PC-3 (cell line): Measurements from ENCODE around the gene ARHGEF25. TPM values are rescaled to one million over a fixed set of nuclear protein-coding genes. Genes with fewer than 3 reads are reported as not detected.
"Not testable (repeated sequence)": the region's sequence is repeated elsewhere in the genome, so short reads cannot be mapped to it uniquely, and the experiment has no call there.

Experiments
- ATAC-seq: fragments of 200-7000 bp; cut with Tn5 transposase; 2 replicates; pipeline ENCODE4 v1.9.1; 2020; ENCODE audit warnings: mild to moderate bottlenecking, moderate library complexity
- BruUV-seq: library from RNA; stranded (reverse); fragments of 400-500 nt; replicated peaks from 2 replicates; lab custom pipeline; 2021; lab: Mats Ljungman, UMichigan
- CTCF ChIA-PET: fragments of 300-600 bp; sonication (Branson Sonifier 250); formaldehyde crosslinking; loops from one replicate; lab custom pipeline; 2022; ENCODE audit warnings: antibody characterized with exemption; lab: Charles Lee
- POLR2A ChIA-PET: fragments of 300-600 bp; sonication (Branson Sonifier 250); formaldehyde crosslinking; loops from one replicate; lab custom pipeline; 2022; ENCODE audit warnings: antibody characterized with exemption; ENCODE audit not compliant: unreplicated experiment; lab: Charles Lee
- DNase-seq: peaks from one replicate; pipeline ENCODE4 v3.0.0-alpha.2; 2015
- H2AFZ ChIP-seq: fragments of 300-600 bp; sonication (generic); 2 replicates; pipeline ENCODE4 v1.6.0; 2016; ENCODE audit warnings: antibody characterized with exemption, low read length
- H3F3A ChIP-seq: fragments of 300-600 bp; sonication (generic); one replicate; pipeline ENCODE4 v1.6.0; 2017; ENCODE audit warnings: antibody characterized with exemption, low read length, control low read depth, mild to moderate bottlenecking; ENCODE audit not compliant: unreplicated experiment
- H3K27ac ChIP-seq: fragments of 300-600 bp; sonication (generic); 2 replicates; pipeline ENCODE4 v1.5.1; 2016; ENCODE audit warnings: mild to moderate bottlenecking, low read length
- H3K27me3 ChIP-seq: fragments of 300-600 bp; sonication (generic); 2 replicates; pipeline ENCODE4 v1.6.1; 2016; ENCODE audit warnings: low read length, mixed read lengths
- H3K36me3 ChIP-seq: fragments of 300-600 bp; sonication (generic); 2 replicates; pipeline ENCODE4 v1.6.1; 2016; ENCODE audit warnings: low read depth, mixed run types, low read length, mixed read lengths
- H3K4me1 ChIP-seq: fragments of 300-600 bp; sonication (generic); 2 replicates; pipeline ENCODE4 v1.5.1; 2016; ENCODE audit warnings: low read length; ENCODE audit not compliant: insufficient read depth
- H3K4me2 ChIP-seq: fragments of 300-600 bp; sonication (generic); 2 replicates; pipeline ENCODE4 v1.6.0; 2016; ENCODE audit warnings: low read length
- H3K4me3 ChIP-seq: fragments of 300-600 bp; sonication (generic); 2 replicates; pipeline ENCODE4 v1.5.1; 2016; ENCODE audit warnings: mild to moderate bottlenecking, low read length, mixed read lengths
- H3K79me2 ChIP-seq: fragments of 300-600 bp; sonication (generic); 2 replicates; pipeline ENCODE4 v1.6.1; 2017; ENCODE audit warnings: low read length, mixed read lengths
- H3K9ac ChIP-seq: fragments of 300-600 bp; sonication (generic); 2 replicates; pipeline ENCODE4 v1.6.0; 2016; ENCODE audit warnings: mild to moderate bottlenecking, low read length
- H3K9me2 ChIP-seq: fragments of 300-600 bp; sonication (generic); replicated peaks from 2 replicates; pipeline ENCODE4 v1.6.1; 2016; ENCODE audit warnings: mixed run types, low read length, mixed read lengths
- H3K9me3 ChIP-seq: fragments of 300-600 bp; sonication (generic); 2 replicates; pipeline ENCODE4 v1.6.1; 2016; ENCODE audit warnings: low read length, mixed read lengths
- H4K20me1 ChIP-seq: fragments of 300-600 bp; sonication (generic); 2 replicates; pipeline ENCODE4 v1.6.1; 2016; ENCODE audit warnings: low read length, mixed read lengths
- CTCF ChIP-seq: fragments of 300-600 bp; sonication (generic); conservative IDR thresholded peaks from 2 replicates; pipeline ENCODE4 v1.5.1; 2017; ENCODE audit warnings: antibody characterized with exemption, low read depth, mild to moderate bottlenecking, low read length
- EZH2 ChIP-seq: fragments of 300-600 bp; sonication (generic); IDR thresholded peaks from one replicate; pipeline ENCODE4 v1.6.1; 2017; ENCODE audit warnings: antibody characterized with exemption, mild to moderate bottlenecking, low read length; ENCODE audit not compliant: unreplicated experiment
- EZH2phosphoT487 ChIP-seq: fragments of 300-600 bp; sonication (generic); IDR thresholded peaks from 2 replicates; pipeline ENCODE4 v1.6.1; 2018; ENCODE audit warnings: mild to moderate bottlenecking, antibody characterized with exemption, low read length, borderline replicate concordance
- intact Hi-C: fragments of 100-400 bp; cut with micrococcal nuclease; formaldehyde crosslinking; loops from 2 replicates; pipeline ENCODE4 v1.9.0; 2023
- total RNA-seq: library from RNA; depleted of rRNA; stranded (reverse); fragments of >200 nt; gene quantifications from 2 replicates; pipeline ENCODE4 v1.2.3, GENCODE V29; 2014

ARHGEF25 gene
- total RNA-seq, 1 experiment from 2014 or later = 10.0 TPM

GRCh38 chr12:57646659-57647049, 35.4 kb downstream of the ARHGEF25 start:
- H3K27me3 ChIP-seq, H3K4me1 ChIP-seq, H3K9me3 ChIP-seq, ATAC-seq, POLR2A ChIA-PET, H3K79me2 ChIP-seq, intact Hi-C loops, DNase-seq, H3F3A ChIP-seq, H2AFZ ChIP-seq, H3K4me3 ChIP-seq, BruUV-seq, CTCF ChIA-PET, H3K27ac ChIP-seq, H3K36me3 ChIP-seq, H4K20me1 ChIP-seq, H3K9ac ChIP-seq, H3K4me2 ChIP-seq, H3K9me2 ChIP-seq: not testable (repeated sequence)

GRCh38 chr12:57654042-57654441, 42.8 kb downstream of the ARHGEF25 start:
- H3K27me3 ChIP-seq = no peaks in the 10 kb centered on the region
- H3K27ac ChIP-seq = no peak overlapping the region
- POLR2A ChIA-PET = no interaction called here
- no peaks in the 10 kb centered on the region for H3F3A ChIP-seq
- H3K4me3 ChIP-seq = no peak overlapping the region
- DNase-seq = no peak
- intact Hi-C loops = no loop called here
- H3K4me2 ChIP-seq = no peak overlapping the region
- H3K9ac ChIP-seq = no peak overlapping the region
- no peaks in the 10 kb centered on the region for H3K4me1 ChIP-seq
- CTCF ChIA-PET = no interaction called here
- no peaks in the 10 kb centered on the region for H3K79me2 ChIP-seq
- H3K9me2 ChIP-seq = no peaks in the 10 kb centered on the region
- ATAC-seq = no peak
- TF ChIP-seq EZH2phosphoT487 (no peak), EZH2 (no peak), CTCF (no peak)
- no TSS peak for BruUV-seq
- H3K9me3 ChIP-seq = no peaks in the 10 kb centered on the region
- H2AFZ ChIP-seq = no peak overlapping the region
- no peaks in the 10 kb centered on the region for H4K20me1 ChIP-seq
- no peaks in the 10 kb centered on the region for H3K36me3 ChIP-seq

GRCh38 chr12:57655541-57656240, 44.5 kb downstream of the ARHGEF25 start:
- Histone ChIP-seq H3F3A (no peaks in the 10 kb centered on the region), H4K20me1 (no peaks in the 10 kb centered on the region), H3K27ac (no peak overlapping the region), H3K79me2 (no peaks in the 10 kb centered on the region), H3K4me1 (no peaks in the 10 kb centered on the region), H3K4me3 (no peak overlapping the region), H3K9me3 (peaks cover 2% of the 10 kb centered on the region; the same call in 1 of the 2 replicates), H3K9me2 (no peaks in the 10 kb centered on the region), H3K27me3 (no peaks in the 10 kb centered on the region), H3K36me3 (no peaks in the 10 kb centered on the region), H3K4me2 (no peak overlapping the region), H3K9ac (no peak overlapping the region), H2AFZ (no peak overlapping the region)
- CTCF ChIA-PET = no interaction called here
- POLR2A ChIA-PET = no interaction called here
- intact Hi-C loops = no loop called here
- no peak for ATAC-seq
- BruUV-seq = no TSS peak
- no peak for DNase-seq
- TF ChIP-seq EZH2 (no peak), CTCF (no peak), EZH2phosphoT487 (no peak)

GRCh38 chr12:57656408-57656807, 45.2 kb downstream of the ARHGEF25 start:
- BruUV-seq = not testable (repeated sequence)

More at GRCh38 chr12:57656408-57656807, 45.2 kb downstream of the ARHGEF25 start:
- H3K79me2 ChIP-seq, H3K36me3 ChIP-seq, POLR2A ChIA-PET, H3K27me3 ChIP-seq, DNase-seq, H4K20me1 ChIP-seq, H3K9me3 ChIP-seq, H3K4me3 ChIP-seq, ATAC-seq, H3K4me1 ChIP-seq, intact Hi-C loops, H3K9me2 ChIP-seq, H2AFZ ChIP-seq, H3F3A ChIP-seq, H3K9ac ChIP-seq, H3K4me2 ChIP-seq, H3K27ac ChIP-seq, CTCF ChIA-PET: not testable (repeated sequence)
